Measurements from ENCODE around the gene ADARB2. TPM values are rescaled to one million over a fixed set of nuclear protein-coding genes. Genes with fewer than 3 reads are reported as not detected.

ADARB2 gene
- total and polyA plus RNA-seq, 2 experiments from 2014 or later = 2.0 to 5.0 TPM

DNA sequence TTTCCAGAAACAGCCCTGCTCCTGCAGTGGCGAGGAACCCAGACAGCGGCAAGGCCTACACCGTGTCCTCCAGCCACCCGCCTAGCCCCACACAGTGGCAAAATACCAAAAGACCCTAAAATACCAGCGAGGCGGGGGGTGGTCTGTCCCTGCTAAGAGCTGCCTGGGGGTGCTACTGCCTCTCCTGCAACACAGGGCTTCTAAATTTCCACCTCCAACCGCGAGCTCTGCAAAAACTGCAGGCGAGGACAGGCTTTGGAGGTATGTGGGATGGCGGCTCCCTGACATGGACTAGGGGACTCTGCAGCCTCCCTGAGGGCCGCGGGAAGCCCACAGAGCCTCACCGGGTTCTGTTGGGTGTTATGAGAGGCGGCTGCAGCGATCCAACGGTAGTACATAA lies 558.8 kb downstream of the ADARB2 start:
- H3K9me3 Mint-ChIP-seq = no peaks in the 10 kb centered on the region

DNA sequence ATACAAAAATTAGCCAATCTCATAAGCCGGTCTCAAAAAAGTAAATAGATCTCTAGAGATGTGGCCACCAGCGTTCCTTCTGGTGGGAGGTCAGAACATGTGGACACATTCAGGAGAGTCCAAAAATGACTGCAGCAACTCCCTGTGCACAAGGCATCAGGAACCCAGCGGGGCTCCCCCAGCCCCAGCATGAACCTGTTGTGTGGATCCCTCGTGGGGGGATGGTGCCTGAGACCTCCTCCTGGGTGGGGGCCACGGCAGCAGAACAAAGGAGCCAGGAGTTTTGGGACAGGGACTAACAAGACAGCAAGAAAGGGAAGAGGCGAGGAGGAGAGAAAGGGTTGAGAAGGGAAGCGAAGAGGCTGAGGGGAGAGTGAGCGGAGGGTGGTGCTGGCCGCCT lies 559.4 kb downstream of the ADARB2 start:
- peaks cover 15% of the 10 kb centered on the region for H3K27me3 Mint-ChIP-seq (ENCODE audit: insufficient read depth, low read depth, poor library complexity)
- H3F3A ChIP-seq (replicated peaks; ENCODE audit: low read depth) = no peaks in the 10 kb centered on the region
- H3K4me3 ChIP-seq = no peak overlapping the region
- H3K9me3 Mint-ChIP-seq = no peaks in the 10 kb centered on the region
- H2AFZ ChIP-seq = no peak overlapping the region
- H4K20me1 ChIP-seq (replicated peaks; ENCODE audit: insufficient read depth) = no peaks in the 10 kb centered on the region
- no peak overlapping the region for H3K4me3 Mint-ChIP-seq
- ATAC-seq (no peak), DNase-seq (ENCODE audit: low spot score) (no peak)
- H3K27ac Mint-ChIP-seq = no peak overlapping the region
- H3K4me1 Mint-ChIP-seq = peaks cover 14% of the 10 kb centered on the region
- no peak overlapping the region for H3K27ac ChIP-seq (ENCODE audit: low read depth)
- H3K9me2 ChIP-seq (ENCODE audit: insufficient read depth) = no peaks in the 10 kb centered on the region
- no peaks in the 10 kb centered on the region for H3K4me1 ChIP-seq (ENCODE audit: insufficient read depth)
- no peaks in the 10 kb centered on the region for H3K36me3 ChIP-seq (ENCODE audit: insufficient read depth)
- H3K36me3 Mint-ChIP-seq (ENCODE audit: low read depth) = no peaks in the 10 kb centered on the region
- H3K27me3 ChIP-seq (ENCODE audit: insufficient read depth) = no peaks in the 10 kb centered on the region
- H3K4me2 ChIP-seq = no peak overlapping the region
- no peaks in the 10 kb centered on the region for H3K79me2 ChIP-seq (replicated peaks; ENCODE audit: insufficient read depth)
- no peak for TF ChIP-seq EZH2 (IDR thresholded peaks at IDR 0.05; ENCODE audit: low read depth, unreplicated experiment)
- no peak for TF ChIP-seq POLR2AphosphoS5 (IDR thresholded peaks at IDR 0.05; ENCODE audit: low read depth)
- TF ChIP-seq, protein P1, sequence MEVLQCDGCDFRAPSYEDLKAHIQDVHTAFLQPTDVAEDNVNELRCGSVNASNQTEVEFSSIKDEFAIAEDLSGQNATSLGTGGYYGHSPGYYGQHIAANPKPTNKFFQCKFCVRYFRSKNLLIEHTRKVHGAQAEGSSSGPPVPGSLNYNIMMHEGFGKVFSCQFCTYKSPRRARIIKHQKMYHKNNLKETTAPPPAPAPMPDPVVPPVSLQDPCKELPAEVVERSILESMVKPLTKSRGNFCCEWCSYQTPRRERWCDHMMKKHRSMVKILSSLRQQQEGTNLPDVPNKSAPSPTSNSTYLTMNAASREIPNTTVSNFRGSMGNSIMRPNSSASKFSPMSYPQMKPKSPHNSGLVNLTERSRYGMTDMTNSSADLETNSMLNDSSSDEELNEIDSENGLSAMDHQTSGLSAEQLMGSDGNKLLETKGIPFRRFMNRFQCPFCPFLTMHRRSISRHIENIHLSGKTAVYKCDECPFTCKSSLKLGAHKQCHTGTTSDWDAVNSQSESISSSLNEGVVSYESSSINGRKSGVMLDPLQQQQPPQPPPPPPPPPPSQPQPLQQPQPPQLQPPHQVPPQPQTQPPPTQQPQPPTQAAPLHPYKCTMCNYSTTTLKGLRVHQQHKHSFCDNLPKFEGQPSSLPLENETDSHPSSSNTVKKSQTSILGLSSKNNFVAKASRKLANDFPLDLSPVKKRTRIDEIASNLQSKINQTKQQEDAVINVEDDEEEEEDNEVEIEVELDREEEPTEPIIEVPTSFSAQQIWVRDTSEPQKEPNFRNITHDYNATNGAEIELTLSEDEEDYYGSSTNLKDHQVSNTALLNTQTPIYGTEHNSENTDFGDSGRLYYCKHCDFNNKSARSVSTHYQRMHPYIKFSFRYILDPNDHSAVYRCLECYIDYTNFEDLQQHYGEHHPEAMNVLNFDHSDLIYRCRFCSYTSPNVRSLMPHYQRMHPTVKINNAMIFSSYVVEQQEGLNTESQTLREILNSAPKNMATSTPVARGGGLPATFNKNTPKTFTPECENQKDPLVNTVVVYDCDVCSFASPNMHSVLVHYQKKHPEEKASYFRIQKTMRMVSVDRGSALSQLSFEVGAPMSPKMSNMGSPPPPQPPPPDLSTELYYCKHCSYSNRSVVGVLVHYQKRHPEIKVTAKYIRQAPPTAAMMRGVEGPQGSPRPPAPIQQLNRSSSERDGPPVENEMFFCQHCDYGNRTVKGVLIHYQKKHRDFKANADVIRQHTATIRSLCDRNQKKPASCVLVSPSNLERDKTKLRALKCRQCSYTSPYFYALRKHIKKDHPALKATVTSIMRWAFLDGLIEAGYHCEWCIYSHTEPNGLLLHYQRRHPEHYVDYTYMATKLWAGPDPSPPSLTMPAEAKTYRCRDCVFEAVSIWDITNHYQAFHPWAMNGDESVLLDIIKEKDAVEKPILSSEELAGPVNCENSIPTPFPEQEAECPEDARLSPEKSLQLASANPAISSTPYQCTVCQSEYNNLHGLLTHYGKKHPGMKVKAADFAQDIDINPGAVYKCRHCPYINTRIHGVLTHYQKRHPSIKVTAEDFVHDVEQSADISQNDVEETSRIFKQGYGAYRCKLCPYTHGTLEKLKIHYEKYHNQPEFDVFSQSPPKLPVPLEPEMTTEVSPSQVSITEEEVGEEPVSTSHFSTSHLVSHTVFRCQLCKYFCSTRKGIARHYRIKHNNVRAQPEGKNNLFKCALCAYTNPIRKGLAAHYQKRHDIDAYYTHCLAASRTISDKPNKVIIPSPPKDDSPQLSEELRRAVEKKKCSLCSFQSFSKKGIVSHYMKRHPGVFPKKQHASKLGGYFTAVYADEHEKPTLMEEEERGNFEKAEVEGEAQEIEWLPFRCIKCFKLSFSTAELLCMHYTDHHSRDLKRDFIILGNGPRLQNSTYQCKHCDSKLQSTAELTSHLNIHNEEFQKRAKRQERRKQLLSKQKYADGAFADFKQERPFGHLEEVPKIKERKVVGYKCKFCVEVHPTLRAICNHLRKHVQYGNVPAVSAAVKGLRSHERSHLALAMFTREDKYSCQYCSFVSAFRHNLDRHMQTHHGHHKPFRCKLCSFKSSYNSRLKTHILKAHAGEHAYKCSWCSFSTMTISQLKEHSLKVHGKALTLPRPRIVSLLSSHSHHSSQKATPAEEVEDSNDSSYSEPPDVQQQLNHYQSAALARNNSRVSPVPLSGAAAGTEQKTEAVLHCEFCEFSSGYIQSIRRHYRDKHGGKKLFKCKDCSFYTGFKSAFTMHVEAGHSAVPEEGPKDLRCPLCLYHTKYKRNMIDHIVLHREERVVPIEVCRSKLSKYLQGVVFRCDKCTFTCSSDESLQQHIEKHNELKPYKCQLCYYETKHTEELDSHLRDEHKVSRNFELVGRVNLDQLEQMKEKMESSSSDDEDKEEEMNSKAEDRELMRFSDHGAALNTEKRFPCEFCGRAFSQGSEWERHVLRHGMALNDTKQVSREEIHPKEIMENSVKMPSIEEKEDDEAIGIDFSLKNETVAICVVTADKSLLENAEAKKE (CRISPR knock-in tag; IDR thresholded peaks at IDR 0.05) = no peak
- TF ChIP-seq, protein P2, sequence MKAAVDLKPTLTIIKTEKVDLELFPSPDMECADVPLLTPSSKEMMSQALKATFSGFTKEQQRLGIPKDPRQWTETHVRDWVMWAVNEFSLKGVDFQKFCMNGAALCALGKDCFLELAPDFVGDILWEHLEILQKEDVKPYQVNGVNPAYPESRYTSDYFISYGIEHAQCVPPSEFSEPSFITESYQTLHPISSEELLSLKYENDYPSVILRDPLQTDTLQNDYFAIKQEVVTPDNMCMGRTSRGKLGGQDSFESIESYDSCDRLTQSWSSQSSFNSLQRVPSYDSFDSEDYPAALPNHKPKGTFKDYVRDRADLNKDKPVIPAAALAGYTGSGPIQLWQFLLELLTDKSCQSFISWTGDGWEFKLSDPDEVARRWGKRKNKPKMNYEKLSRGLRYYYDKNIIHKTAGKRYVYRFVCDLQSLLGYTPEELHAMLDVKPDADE (IDR thresholded peaks at IDR 0.05) = no peak
- no peak for TF ChIP-seq STAT1 (IDR thresholded peaks at IDR 0.05; ENCODE audit: unreplicated experiment)
- no peak for TF ChIP-seq ZNF114 (CRISPR knock-in tag; IDR thresholded peaks at IDR 0.05)
- no peak for TF ChIP-seq CREB1 (CRISPR knock-in tag; IDR thresholded peaks at IDR 0.05; ENCODE audit: low read depth)
- TF ChIP-seq EZH2phosphoT487 (IDR thresholded peaks at IDR 0.05; ENCODE audit: unreplicated experiment) = no peak
- TF ChIP-seq NANOG (IDR thresholded peaks at IDR 0.05; ENCODE audit: borderline replicate concordance) = no peak
- no peak for TF ChIP-seq JUNB (IDR thresholded peaks at IDR 0.05; ENCODE audit: unreplicated experiment)

More for the DNA sequence above, 558.8 kb downstream of the ADARB2 start:
- no peak for DNase-seq (ENCODE audit: low spot score)
- no peak overlapping the region for H3K4me2 ChIP-seq
- H3K4me3 ChIP-seq = no peak overlapping the region
- H3K27ac ChIP-seq (ENCODE audit: low read depth) = no peak overlapping the region
- H3K79me2 ChIP-seq (replicated peaks; ENCODE audit: insufficient read depth) = no peaks in the 10 kb centered on the region
- H4K20me1 ChIP-seq (replicated peaks; ENCODE audit: insufficient read depth) = no peaks in the 10 kb centered on the region
- Mint-ChIP-seq H3K4me3 (no peak overlapping the region), H3K27me3 (ENCODE audit: insufficient read depth, low read depth, poor library complexity) (peaks cover 18% of the 10 kb centered on the region), H3K27ac (no peak overlapping the region), H3K36me3 (ENCODE audit: low read depth) (no peaks in the 10 kb centered on the region), H3K4me1 (peaks cover 14% of the 10 kb centered on the region)
- no peaks in the 10 kb centered on the region for H3K27me3 ChIP-seq (ENCODE audit: insufficient read depth)
- ATAC-seq = no peak; the same call in 2 of the 3 replicates
- no peak overlapping the region for H2AFZ ChIP-seq
- H3K4me1 ChIP-seq (ENCODE audit: insufficient read depth) = no peaks in the 10 kb centered on the region
- H3F3A ChIP-seq (replicated peaks; ENCODE audit: low read depth) = no peaks in the 10 kb centered on the region
- TF ChIP-seq, protein P3, sequence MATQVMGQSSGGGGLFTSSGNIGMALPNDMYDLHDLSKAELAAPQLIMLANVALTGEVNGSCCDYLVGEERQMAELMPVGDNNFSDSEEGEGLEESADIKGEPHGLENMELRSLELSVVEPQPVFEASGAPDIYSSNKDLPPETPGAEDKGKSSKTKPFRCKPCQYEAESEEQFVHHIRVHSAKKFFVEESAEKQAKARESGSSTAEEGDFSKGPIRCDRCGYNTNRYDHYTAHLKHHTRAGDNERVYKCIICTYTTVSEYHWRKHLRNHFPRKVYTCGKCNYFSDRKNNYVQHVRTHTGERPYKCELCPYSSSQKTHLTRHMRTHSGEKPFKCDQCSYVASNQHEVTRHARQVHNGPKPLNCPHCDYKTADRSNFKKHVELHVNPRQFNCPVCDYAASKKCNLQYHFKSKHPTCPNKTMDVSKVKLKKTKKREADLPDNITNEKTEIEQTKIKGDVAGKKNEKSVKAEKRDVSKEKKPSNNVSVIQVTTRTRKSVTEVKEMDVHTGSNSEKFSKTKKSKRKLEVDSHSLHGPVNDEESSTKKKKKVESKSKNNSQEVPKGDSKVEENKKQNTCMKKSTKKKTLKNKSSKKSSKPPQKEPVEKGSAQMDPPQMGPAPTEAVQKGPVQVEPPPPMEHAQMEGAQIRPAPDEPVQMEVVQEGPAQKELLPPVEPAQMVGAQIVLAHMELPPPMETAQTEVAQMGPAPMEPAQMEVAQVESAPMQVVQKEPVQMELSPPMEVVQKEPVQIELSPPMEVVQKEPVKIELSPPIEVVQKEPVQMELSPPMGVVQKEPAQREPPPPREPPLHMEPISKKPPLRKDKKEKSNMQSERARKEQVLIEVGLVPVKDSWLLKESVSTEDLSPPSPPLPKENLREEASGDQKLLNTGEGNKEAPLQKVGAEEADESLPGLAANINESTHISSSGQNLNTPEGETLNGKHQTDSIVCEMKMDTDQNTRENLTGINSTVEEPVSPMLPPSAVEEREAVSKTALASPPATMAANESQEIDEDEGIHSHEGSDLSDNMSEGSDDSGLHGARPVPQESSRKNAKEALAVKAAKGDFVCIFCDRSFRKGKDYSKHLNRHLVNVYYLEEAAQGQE (IDR thresholded peaks at IDR 0.05; ENCODE audit: unreplicated experiment) = no peak
- TF ChIP-seq EZH2phosphoT487 (IDR thresholded peaks at IDR 0.05; ENCODE audit: unreplicated experiment) = no peak
- H3K9me2 ChIP-seq (ENCODE audit: insufficient read depth) = no peaks in the 10 kb centered on the region
- no peaks in the 10 kb centered on the region for H3K36me3 ChIP-seq (ENCODE audit: insufficient read depth)
